Erythroblast (primary cell): ENCODE results near the gene SORCS1.

Experiments used
- GATA1 ChIP-seq: IDR thresholded peaks from 2 replicates; pipeline ENCODE4 v1.6.1; 2011; ENCODE audit warnings: low read depth, mild to moderate bottlenecking, control low read depth, low read length, moderate library complexity
- POLR2A ChIP-seq: IDR thresholded peaks from 2 replicates; pipeline ENCODE4 v1.6.1; 2011; ENCODE audit warnings: mild to moderate bottlenecking, low read length

GRCh38 chr10:106804992-106805582 is 359.4 kb downstream of the SORCS1 start:
- TF ChIP-seq POLR2A (no peak), GATA1 (no peak)
